Breast epithelium (tissue), 3 donors: ENCODE data around the gene EGFLAM.

ENCODE experiments used
- CTCF ChIP-seq, 3 donors: fragments of 450-650 bp; IDR thresholded peaks; one replicate each; pipeline ENCODE4 v1.5.1; 2016 to 2017; ENCODE audit warnings: antibody characterized with exemption in 3 of 3, mild to moderate bottlenecking in 3 of 3, moderate library complexity in 3 of 3
- POLR2A ChIP-seq: fragments of 450-650 bp; IDR thresholded peaks from one replicate; pipeline ENCODE4 v1.6.1; 2016; ENCODE audit warnings: antibody characterized with exemption, mild to moderate bottlenecking, moderate library complexity
- POLR2AphosphoS5 ChIP-seq, 3 donors: sonication (generic); formaldehyde crosslinking; IDR thresholded peaks; one replicate each; pipeline ENCODE4 v1.6.1; 2017; ENCODE audit warnings: antibody characterized with exemption in 3 of 3

- TF ChIP-seq POLR2AphosphoS5 (IDR thresholded peaks at IDR 0.05) (no peak), CTCF (IDR thresholded peaks at IDR 0.05) (no peak), POLR2A (no peak)
Measured at GRCh38 chr5:38273626-38274025, 15.3 kb downstream of the EGFLAM start.
